Islet precursor cell (in vitro differentiated cells): Measurements from ENCODE around the gene ZNF841.
A peak's percentile ranks its signal among the peaks of the same experiment; 100 is the strongest.
"Not testable (repeated sequence)": the region's sequence is repeated elsewhere in the genome, so short reads cannot be mapped to it uniquely, and the experiment has no call there.

Experiments used
- DNase-seq: peaks from one replicate; pipeline ENCODE4 v3.0.0-alpha.2; 2018

The ZNF841 gene

DNA sequence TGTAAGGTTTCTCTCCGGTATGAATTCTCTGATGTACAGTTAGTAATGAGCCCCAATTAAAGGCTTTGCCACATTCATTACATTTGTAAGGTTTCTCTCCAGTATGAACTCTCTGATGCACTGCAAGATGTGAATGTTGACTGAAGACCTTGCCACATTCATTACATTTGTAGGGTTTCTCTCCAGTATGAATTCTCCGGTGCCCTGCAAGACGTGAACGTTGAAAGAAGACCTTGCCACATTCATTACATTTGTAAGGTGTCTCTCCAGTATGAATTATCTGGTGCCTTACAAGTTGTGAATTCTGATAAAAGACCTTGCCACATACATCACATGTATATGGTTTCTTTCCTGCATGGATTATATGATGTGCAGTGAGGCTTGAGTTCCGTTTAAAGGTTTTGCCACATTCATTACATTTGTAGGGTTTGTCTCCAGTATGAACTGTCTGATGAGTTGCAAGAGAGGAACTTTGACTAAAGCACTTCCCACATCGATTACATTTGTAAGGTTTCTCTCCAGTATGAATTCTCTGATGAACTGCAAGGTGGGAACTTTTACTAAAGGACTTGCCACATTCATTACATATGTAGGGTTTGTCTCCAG, 29.2 kb downstream of the ZNF841 start:
- DNase-seq: no peak

DNA sequence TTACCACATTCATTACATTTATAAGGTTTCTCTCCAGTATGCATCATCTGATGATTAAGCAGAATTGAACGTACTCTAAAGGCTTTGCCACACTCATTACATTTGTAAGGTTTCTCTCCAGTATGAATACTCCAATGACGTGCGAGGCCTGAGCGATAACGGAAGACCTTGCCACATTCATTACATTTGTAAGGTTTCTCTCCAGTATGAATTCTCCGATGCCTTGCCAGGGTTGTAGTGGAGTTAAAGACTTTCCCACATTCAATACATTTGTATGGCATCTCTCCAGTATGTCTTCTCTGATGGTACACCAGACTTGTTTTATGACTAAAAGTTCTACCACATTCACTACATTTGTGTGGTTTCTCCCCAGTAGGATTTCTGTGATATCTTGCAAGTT, 30.2 kb downstream of the ZNF841 start:
- no peak for DNase-seq

DNA sequence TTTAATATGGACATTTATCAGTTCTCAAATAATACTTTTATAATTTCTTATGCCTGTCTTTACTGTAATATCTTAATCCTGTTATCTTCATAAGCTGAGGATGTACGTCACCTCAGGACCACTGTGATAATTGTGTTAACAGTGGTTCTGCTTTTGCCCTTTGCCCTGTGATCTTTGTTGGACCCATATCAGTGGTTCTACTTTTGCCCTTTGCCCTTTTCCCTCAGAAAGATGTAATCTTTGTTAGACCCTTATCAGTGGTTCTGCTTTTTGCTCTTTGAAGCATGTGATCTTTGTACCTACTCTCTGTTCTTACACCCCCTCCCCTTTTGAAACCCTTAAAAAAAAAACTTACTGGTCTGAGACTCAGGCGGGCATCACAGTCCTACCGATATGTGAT, 39.1 kb downstream of the ZNF841 start:
- not testable (repeated sequence) for DNase-seq

DNA sequence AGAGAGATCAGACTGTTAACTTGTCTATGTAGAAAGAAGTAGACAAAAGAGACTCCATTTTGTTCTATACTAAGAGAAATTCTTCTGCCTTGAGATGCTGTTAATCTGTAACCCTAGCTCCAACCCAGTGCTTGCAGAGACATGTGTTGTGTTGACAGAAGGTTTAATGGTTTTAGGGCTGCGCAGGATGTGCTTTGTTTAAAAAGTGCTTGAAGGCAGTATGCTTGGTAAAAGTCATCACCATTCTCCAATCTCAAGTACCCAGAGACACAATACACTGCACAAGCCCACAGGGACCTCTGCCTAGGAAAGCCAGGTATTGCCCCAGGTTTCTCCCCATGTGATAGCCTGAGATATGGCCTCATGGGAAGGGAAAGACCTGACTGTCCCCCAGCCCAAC, 43.8 kb downstream of the ZNF841 start:
- DNase-seq: not testable (repeated sequence)

DNA sequence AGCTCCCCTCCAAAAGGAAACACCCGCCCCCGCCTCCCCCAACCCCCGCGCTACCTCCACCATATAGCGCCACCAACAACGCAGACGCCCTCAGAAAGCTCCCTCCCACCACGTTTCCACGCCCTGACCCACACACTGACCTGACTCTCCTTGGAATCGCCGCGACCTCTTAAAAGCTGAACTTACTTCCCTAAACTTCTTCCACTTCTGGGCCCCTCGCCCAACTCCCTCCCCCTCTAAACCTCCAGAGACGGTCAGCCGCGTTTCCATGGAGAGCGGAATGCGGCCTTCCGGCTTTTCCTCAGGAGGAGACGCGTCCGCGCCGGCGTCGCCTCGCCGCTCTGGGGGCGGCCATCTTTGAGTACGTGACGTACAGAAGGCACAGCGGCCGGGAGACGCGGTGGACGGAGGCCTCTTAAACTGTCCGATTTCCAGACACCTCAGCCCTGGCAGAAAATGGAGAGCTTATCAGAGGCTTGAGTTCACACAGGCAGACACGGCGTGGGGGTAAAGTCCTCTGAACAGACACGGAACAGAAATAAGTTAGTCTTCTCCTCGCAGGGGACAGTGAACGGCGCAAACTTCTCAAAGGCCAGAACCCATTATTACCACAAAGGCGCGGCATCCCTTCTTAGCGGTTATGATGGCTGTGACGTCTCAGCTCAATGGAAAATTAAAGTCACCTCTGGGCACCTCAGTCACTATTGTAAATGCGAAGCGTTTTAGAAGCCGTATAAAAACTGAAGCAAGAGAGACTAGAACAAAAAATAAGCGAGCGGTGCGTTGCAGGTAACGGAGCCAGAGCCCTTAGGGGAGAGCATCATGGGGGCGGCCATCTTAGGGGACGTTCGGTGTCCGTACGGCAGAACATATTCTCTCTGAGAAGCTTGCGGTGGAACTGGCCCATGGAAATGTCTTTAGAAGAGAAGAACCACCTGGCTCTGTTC, 46.7 kb downstream of the ZNF841 start, which contains the start of gene ZNF432:
ZNF432 (minus strand) TSS at position 284 of the 947 bp plus-strand sequence. CDS start 1,970 bp downstream, outside the sequence.
- peak; percentile 98 for DNase-seq

DNA sequence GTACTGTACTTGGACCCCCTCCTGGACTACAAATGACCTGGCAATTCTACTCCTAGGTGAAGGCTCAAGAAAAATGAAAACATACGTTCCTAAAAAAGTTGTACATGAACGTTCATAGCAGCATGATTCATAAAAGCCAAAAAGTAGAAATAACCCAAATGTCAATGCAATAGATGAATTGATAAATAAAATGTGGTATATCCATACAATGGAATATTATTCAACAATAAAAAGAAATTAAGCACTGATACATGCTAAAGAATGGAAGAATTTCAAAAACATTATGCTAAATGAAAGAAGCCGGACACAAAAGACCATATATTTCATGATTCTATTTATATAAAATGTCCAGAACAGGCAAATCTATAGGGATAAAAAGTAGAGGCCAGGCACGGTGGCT, 56.4 kb downstream of the ZNF841 start:
- DNase-seq: no peak

DNA sequence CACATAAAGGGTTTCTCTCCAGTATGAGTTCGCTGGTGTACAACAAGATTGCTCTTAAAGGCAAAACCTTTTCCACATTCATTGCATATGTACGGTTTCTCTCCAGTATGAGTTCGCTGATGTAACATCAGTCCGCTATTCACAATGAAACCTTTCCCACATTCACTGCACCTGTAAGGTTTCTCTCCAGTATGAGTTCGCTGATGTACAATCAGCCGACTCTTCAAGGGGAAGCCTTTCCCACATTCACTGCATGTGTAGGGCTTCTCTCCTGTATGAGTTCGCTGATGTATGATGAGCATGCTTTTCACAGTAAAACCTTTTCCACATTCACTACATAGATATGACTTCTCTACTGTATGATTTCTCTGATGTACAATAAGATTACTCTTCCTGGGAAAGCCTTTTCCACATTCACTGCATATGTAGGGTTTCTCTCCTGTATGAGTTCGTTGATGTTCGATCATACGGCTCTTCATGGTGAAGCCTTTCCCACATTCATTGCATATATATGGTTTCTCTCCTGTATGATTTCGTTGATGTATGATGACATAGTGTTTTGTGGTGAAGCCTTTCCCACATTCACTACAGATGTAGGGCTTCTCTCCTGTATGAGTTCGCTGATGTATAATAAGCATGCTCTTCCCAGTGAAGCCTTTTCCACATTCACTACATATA, 61.4 kb downstream of the ZNF841 start:
- DNase-seq: no peak

DNA sequence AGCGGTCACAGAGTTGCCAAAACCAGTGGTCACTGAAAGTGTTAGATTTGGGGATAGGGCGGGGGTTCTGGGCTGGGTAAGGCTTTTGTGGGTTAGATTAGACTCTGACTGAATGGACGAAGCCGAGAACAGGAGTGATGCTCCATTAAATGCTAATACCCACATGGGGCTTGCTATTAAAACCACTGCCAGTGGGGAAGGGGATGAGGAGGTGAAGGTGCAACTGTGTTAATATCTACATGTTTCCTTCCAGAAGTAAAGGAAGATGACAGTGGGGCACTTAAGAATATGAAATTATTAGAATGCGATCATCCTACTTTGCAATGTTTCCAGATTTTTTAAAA, 66.8 kb downstream of the ZNF841 start:
- no peak for DNase-seq

DNA sequence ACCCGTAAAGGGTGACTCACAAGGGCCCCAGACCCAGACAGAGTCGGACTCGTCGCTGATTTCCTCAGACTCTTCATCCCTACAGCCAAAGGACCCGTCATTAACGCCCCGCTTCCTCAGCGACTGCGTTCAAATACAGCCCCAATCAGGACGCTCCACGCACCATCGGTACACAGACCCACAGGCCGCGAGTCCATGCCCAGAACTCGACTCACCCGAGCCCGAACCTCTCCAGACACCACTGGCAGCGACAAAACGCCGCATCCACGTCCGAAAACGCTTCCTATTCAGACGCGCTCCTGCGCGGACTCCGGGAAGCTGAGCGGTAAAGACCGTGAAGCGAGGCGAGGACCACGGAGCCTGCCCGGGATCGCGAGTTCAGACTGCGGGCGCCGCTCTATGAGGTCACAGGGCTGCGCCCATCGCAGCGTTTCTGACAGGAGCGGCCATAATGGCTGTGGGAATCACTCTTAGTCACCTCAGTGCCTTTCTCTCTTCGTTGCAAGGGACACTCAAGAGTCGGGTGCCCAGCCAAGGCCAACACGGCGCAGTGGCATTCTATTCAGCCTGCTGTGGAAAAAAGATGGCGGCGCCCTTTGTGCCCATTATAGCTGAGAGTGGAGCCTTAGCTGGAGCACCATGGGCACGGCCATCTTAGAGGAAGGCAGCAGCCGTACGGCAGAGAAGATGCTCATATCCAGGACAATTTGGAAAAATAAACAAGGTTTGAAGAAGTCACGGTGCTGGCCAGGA, 67.4 kb downstream of the ZNF841 start, which contains the start of gene ZNF614:
ZNF614 (minus strand) TSS at position 353 of the 753 bp plus-strand sequence. CDS start 2,634 bp downstream, outside the sequence.
- peak; percentile 93 for DNase-seq

DNA sequence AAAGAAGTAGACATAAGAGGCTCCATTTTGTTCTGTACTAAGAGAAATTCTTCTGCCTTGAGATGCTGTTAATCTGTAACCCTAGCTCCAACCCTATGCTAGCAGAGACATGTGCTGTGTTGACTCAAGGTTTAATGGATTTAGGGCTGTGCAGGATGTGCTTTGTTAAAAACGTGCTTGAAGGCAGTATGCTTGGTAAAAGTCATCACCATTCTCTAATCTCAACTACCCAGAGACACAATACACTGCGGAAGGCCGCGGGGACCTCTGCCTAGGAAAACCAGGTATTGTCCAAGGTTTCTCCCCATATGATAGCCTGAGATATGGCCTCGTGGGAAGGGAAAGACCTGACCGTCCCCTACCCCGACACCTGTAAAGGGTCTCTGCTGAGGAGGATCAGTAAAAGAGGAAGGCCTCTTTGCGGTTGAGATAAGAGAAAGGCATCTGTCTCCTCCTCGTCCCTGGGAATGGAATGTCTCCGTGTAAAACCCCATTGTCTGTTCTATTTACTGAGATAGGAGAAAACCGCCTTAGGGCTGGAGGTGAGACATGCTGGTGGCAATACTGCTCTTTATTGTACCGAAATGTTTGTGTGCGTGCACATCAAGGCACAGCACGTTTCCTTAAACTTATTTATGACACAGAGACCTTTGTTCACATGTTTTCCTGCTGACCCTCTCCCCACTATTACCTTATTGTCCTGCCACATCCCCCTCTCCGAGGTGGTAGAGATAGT, 69.1 kb downstream of the ZNF841 start:
- DNase-seq: peak; percentile 56

DNA sequence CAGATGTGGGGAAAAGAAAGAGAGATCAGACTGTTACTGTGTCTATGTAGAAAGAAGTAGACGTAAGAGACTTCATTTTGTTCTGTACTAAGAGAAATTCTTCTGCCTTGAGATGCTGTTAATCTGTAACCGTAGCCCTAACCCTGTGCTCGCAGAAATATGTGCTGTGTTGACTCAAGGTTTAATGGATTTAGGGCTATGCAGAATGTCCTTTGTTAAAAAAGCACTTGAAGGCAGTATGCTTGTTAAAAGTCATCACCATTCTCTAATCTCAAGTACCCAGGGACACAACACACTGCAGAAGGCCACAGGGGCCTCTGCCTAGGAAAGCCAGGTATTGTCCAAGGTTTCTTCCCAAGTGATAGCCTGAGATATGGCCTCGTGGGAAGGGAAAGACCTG, 71.1 kb downstream of the ZNF841 start:
- DNase-seq: not testable (repeated sequence)

DNA sequence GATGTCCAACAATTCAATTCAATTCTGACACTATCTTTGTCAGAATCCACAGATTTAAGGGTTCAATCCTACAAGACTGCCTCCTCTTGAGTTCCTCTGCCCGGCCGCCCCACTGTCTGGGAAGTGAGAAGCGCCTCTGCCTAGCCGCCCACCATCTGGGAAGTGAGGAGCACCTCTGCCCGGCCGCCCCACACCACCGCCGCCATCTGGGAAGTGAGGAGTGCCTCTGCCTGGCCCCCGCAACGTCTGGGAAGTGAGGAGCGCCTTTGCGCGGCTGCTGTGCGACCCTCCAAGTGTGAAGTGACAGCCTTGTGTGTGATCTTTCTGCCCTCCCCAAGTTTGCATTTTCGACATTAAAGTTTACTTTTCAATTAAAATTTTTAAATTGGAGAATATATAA, 73.4 kb downstream of the ZNF841 start:
- no peak for DNase-seq

DNA sequence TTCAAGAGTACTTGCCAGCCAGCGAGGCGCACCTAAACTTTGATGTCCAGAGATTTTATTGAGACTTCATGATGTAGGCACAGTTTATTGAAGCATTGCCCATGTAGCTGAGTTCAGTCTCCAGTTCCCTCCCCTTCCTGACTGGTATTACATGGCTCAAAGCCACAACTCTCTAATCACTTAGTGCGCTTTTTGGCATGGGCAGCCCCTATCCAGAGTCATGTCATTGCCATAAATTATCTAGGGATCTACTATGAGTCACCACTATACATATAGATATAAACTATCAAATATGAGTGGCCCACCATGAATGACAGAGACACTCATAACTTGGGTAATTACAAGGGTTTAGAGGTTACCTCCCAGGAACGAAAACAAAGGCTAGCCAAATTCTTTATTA, 75.1 kb downstream of the ZNF841 start:
- DNase-seq: no peak
